GM13977 (cell line): ENCODE results near the gene GYPA.
"Not testable (repeated sequence)": the region's sequence is repeated elsewhere in the genome, so short reads cannot be mapped to it uniquely, and the experiment has no call there.

Experiments
- DNase-seq: peaks from one replicate; pipeline ENCODE4 v3.0.0; 2012; ENCODE audit warnings: low spot score
- in situ Hi-C: fragments of 300-500 bp; cut with MboI; formaldehyde crosslinking; loops from one replicate; pipeline ENCODE4 v1.12.0; 2022; ENCODE audit warnings: low sequenced_read_pairs, low pct_unique_long_range_greater_than_20kb, mixed read lengths, inconsistent platforms; ENCODE audit not compliant: unreplicated experiment
- TF ChIP-seq, protein P1 (sequence below): IDR thresholded peaks from 2 replicates; pipeline ENCODE4 v1.5.1; 2012; ENCODE audit warnings: mild to moderate bottlenecking, control low read depth; ENCODE audit not compliant: insufficient read depth; ENCODE audit errors: extremely low read depth, missing control alignments

The GYPA gene

DNA sequence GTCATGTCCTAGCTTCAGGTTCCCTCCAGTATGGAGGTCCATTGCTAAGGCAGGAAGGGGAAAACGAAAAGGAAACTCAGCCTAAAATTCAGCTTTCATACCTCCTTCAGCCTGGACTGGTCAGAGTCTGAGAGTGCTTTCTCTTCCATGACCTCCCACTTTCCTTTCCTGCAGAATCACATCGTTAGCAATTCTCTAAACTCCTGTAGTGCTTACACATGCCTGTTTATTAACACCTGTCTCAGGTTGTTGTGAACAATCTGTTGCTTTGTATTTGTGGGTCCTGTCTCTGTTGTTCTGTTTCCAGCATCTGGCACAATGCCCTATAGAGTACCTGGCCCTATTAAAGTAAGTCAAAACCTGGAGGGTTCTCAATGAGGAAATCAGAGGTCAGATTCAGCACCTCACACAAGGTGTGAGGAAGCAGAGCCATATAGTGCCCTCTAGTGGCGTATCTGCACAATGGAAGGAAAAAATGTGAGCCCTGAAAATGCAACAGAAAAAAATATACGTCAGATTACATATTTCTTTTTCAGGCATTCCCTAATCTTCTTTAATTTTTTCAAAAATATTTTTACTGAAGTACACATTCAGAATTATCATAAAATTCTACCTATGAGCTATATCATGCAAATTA lies 2.3 kb upstream of the GYPA start:
- in situ Hi-C loops, DNase-seq: not testable (repeated sequence)
- TF ChIP-seq, protein P1, sequence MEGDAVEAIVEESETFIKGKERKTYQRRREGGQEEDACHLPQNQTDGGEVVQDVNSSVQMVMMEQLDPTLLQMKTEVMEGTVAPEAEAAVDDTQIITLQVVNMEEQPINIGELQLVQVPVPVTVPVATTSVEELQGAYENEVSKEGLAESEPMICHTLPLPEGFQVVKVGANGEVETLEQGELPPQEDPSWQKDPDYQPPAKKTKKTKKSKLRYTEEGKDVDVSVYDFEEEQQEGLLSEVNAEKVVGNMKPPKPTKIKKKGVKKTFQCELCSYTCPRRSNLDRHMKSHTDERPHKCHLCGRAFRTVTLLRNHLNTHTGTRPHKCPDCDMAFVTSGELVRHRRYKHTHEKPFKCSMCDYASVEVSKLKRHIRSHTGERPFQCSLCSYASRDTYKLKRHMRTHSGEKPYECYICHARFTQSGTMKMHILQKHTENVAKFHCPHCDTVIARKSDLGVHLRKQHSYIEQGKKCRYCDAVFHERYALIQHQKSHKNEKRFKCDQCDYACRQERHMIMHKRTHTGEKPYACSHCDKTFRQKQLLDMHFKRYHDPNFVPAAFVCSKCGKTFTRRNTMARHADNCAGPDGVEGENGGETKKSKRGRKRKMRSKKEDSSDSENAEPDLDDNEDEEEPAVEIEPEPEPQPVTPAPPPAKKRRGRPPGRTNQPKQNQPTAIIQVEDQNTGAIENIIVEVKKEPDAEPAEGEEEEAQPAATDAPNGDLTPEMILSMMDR: peak; percentile 80

DNA sequence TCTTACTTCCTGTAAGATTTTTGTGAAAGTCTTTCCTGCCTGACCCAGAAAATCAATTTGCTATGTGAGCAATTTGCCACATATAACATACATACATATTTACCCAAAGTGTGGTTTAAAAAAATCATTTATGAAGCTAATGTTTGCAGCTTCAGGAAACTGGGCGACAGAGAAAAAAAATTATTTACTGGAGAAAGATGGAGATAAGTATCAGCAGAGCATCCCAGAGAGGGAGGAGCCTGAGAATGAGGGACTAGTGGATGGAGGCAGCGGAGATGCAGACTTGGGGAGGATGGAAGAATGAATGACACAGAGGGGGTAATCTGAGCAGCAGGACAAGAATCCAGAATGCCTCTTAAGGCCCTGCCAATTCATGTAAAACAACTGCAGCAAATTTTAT lies 975 bp upstream of the GYPA start:
- TF ChIP-seq, protein P1: no peak
- in situ Hi-C loops: no loop called here
- no peak for DNase-seq

DNA sequence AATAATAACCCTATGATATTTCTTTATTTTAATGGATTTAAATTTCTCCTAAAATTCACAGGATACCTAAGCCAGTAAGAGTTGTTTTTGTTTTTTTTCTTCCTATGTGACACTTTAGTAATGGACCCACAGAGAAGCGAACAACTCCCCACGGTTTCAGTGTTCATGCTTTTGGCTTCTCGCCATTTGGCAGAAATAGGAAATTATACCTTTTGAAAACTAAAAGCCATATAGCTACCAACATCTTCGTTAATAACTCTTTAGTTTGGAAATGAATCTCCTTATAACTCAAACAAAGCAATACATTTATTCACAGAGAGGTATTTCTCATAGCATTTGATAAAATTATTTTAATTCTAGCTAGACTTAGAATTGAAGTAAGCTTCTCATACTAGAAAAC lies 527 bp downstream of the GYPA start:
- in situ Hi-C loops, DNase-seq: not testable (repeated sequence)

DNA sequence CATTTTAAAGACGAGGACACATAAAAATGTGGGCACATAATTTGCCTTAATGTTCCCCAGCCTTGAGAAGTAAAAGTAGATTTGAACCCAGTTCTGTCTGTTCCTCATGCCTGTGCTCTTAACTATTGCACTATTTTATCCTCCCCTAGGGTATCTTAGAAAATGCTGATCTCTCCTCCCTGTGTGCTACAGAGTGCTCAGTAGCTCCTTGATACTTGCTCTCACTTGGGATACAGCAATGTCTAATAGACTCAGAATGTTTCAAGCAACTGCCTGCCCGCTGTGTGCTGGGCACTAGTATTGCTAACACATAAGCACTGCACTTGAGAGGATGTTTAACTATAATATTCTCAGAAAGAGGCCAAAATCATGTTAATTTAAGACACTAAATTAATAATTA lies 971 bp downstream of the GYPA start:
- DNase-seq, in situ Hi-C loops: not testable (repeated sequence)

GRCh38 chr4:144138239-144138638 lies 2.3 kb downstream of the GYPA start:
- in situ Hi-C loops, DNase-seq: not testable (repeated sequence)

DNA sequence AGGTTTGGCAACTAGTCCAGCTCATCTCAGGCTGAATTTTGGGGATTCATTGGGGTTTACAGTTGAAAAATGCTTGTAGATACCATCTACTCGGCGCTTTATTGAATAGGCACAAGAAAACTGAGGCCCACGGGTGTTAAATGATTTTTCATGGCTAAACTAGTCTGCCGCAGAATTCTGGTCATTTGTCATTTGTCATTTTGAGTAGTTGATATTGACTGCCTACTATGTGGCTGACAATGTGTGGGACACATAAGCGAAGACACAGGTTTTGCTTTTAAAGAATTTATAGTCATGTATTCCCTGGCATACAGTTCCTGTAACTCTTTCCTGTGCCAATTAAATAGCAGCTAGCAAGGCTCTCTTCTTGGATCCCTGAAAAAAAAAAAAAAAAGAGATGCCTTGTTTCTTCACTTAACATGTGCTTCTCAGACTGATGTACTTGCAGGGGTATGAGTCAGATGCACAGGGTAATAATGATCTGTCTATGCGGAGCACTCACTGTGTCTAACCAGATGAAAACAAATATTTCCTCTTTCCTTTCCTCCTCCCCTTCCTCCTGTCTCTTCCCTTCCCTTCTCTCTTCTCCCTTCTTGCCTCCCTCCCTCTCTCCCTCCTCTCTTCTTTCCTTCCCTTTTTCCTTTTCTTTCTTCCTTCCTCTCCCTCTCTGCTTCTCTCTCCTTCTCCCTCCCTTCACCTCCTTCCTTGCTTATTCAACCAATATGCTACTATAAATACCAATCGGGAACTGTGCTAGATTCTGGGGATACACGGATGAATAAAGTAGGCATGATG lies 3.2 kb downstream of the GYPA start:
- in situ Hi-C loops: not testable (repeated sequence)

DNA sequence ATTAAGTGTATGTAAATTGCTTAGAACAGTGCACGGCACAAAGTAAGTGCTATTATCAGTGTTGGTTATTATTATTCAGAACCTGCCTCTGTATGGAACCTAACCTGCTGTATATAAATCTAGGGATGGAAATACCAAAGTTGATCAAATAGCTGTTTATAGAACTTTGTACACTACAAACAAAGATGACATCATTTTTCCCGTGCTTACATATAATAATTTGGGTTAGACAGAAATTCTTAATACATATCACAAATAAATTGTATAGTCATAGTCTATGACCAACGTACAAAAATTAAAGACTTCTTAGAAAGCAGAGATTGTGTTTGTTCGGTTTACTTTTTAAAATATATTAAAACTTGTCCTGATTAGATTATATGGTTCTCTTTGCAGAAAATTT lies 4.3 kb downstream of the GYPA start:
- DNase-seq, in situ Hi-C loops: not testable (repeated sequence)

More for the DNA sequence above, 3.2 kb downstream of the GYPA start:
- not testable (repeated sequence) for DNase-seq

DNA sequence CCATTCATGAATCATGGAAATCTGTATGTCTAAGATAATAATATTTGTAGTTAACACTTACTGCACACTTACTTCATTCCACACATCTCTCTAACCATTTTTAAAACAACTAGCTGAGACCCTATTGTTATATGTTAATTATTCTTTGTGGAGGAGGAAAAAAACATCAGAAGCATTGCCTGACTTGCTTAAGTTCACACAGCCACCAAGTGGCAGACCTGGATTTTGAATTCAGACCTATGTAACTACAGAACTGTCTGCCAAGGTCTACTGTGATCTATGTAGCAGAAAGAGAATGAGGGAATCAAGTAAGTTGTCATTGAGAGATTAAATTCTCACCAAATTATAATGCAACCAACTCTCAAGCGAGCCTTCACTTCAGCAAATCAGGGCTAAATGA lies 10.4 kb downstream of the GYPA start:
- DNase-seq, in situ Hi-C loops: not testable (repeated sequence)

DNA sequence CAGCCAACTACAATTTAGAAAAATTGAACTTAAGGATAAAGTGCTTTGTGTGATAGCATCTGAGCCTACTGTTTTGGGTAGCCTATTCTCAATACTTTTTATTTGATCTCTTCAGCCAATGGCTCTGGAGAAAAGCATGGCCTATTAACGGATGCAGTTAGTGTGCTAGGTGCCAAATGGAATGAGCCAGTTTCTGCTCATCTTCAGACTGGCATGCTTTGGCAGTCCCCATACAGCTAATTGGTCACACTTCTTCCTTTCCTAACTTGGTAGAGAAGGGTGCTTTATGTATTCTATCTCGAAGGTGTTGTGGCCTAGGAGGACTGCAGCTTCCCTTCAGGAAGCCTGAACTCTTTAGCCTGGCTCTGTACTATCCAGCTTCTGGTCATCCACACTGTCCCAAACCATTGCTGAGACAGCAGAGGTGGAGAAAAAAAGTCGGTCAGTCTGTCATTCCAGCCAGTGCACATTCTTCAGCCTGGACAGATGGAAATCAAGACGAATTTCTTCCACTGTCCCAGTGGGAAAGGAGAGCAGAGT lies 11.1 kb downstream of the GYPA start:
- in situ Hi-C loops, DNase-seq: not testable (repeated sequence)

DNA sequence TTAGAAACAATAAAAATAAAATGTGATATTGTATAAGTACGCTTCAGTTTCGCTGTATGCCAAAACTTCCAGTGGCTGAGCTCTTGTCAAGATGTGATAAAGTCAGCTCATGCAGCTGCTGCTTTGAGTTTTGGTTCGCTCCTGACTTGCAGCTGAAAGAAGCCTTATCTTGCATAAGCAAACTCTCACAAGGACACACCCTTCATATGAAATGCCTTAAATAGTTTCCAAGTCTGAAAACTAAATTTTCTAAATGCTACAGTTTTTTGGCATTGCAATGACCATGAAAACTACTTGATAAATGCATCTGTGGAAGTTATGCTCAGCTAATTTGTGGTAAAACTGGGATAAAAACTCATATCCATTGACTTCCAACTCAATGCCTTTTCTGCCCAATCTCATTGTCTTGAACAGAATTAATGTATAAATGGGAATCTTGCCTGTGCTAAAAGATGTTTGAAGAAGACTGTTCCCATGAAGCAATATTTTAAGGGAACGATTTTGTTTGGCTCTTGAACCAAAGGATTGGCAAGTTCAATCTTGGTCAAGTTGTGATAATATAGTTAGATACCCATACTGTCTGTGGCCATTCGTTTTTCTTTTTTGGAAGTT lies 11.7 kb downstream of the GYPA start:
- DNase-seq, in situ Hi-C loops: not testable (repeated sequence)

GRCh38 chr4:144125109-144125508 lies 15.4 kb downstream of the GYPA start:
- DNase-seq, in situ Hi-C loops: not testable (repeated sequence)

GRCh38 chr4:144123982-144124635 lies 16.4 kb downstream of the GYPA start:
- in situ Hi-C loops, DNase-seq: not testable (repeated sequence)

GRCh38 chr4:144123269-144123668 lies 17.2 kb downstream of the GYPA start:
- in situ Hi-C loops, DNase-seq: not testable (repeated sequence)

DNA sequence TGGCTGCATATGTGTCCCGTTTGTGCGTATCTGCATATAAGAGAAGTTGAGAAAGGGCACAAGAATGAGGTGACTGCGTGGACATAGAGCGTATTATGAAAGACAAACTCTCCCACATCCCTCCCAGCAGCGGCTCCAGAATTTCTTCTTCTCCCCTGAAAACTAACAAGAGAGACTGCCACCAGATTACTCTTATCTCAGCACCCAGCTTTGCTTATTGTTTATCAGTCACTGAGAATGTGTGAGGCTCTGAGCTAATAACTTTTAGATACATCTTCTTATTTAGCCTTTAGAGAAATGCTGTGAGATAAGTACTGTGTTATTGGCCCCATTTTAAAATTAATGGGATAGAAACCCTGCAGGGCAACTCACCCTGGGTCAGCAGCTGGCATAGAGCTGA lies 20.8 kb downstream of the GYPA start:
- in situ Hi-C loops: not testable (repeated sequence)

More for the DNA sequence above, 20.8 kb downstream of the GYPA start:
- not testable (repeated sequence) for DNase-seq
